ENCODE measurements around the gene PDCD2. TPM values are rescaled to one million over a fixed set of nuclear protein-coding genes. Genes with fewer than 3 reads are reported as not detected.

The PDCD2 gene
- total RNA-seq, 1 experiment from 2014 or later = 121 TPM

- BruUV-seq (replicated peaks) = no TSS peak
- Histone ChIP-seq H3K36me3 (ENCODE audit: control insufficient read depth, insufficient read depth, low read length) (peaks cover 65% of the 10 kb centered on the region), H3K27me3 (ENCODE audit: control insufficient read depth, insufficient read depth, low read length) (no peaks in the 10 kb centered on the region), H3K9me3 (ENCODE audit: control insufficient read depth, insufficient read depth, low read depth, low read length) (no peaks in the 10 kb centered on the region), H3K4me3 (ENCODE audit: low read depth in 2 of 2, low read length in 2 of 2) (no peak overlapping the region), H3K4me1 (ENCODE audit: control insufficient read depth, insufficient read depth, low read length) (no peaks in the 10 kb centered on the region), H3K27ac (ENCODE audit: low read length) (no peak overlapping the region)
- intact Hi-C loops (cut with micrococcal nuclease; ENCODE audit: unreplicated experiment) (no loop called here), in situ Hi-C loops (cut with HindIII; ENCODE audit: low pct_unique_long_range_greater_than_20kb, low sequenced_read_pairs) (no loop called here)
- POLR2A ChIA-PET = no interaction called here
- CTCF ChIA-PET = interaction anchor here (0.7 kb wide), 1 partner anchor 10 kb away, joined by 3 read pairs; no protein-coding TSS in a partner anchor
- peak; percentile 72 for TF ChIP-seq CTCF (IDR thresholded peaks at IDR 0.05)
- no peak for TF ChIP-seq POLR2AphosphoS5 (IDR thresholded peaks at IDR 0.05; ENCODE audit: low read depth, low read length)
- ATAC-seq (peak; percentile 71), DNase-seq (ENCODE audit: low read depth, low spot score) (no peak)
Measured at GRCh38 chr6:170575250-170575649, 9.2 kb downstream of the PDCD2 start.

GRCh38 chr6:170572704-170573466 lies 11.6 kb downstream of the PDCD2 start:
- H3K27me3 ChIP-seq (ENCODE audit: control insufficient read depth, insufficient read depth, low read length) = no peaks in the 10 kb centered on the region
- H3K9me3 ChIP-seq (ENCODE audit: control insufficient read depth, insufficient read depth, low read depth, low read length) = no peaks in the 10 kb centered on the region
- BruUV-seq (replicated peaks) = no TSS peak
- intact Hi-C loops (cut with micrococcal nuclease; ENCODE audit: unreplicated experiment) = no loop called here
- DNase-seq (ENCODE audit: low read depth, low spot score) = no peak
- no peak overlapping the region for H3K4me3 ChIP-seq (ENCODE audit: low read depth in 2 of 2, low read length in 2 of 2)
- peaks cover 68% of the 10 kb centered on the region for H3K36me3 ChIP-seq (ENCODE audit: control insufficient read depth, insufficient read depth, low read length)
- ATAC-seq = no peak
- no peak overlapping the region for H3K27ac ChIP-seq (ENCODE audit: low read length)
- ChIA-PET CTCF (interaction anchor here (0.6 kb wide), 1 partner anchor 17 kb away, joined by 5 read pairs; no protein-coding TSS in a partner anchor), POLR2A (interaction anchor here (0.6 kb wide), 1 partner anchor 17 kb away, joined by 3 read pairs; no protein-coding TSS in a partner anchor)
- TF ChIP-seq POLR2AphosphoS5 (IDR thresholded peaks at IDR 0.05; ENCODE audit: low read depth, low read length) = no peak
- TF ChIP-seq TCF7L2 (IDR thresholded peaks at IDR 0.05; ENCODE audit: low read depth, low read length) = no peak
- TF ChIP-seq CTCF (IDR thresholded peaks at IDR 0.05) = no peak
- no peak for TF ChIP-seq SIN3A (IDR thresholded peaks at IDR 0.05; ENCODE audit: borderline replicate concordance, insufficient read depth, low read depth, low read length)
- no peak for TF ChIP-seq REST (IDR thresholded peaks at IDR 0.05; ENCODE audit: insufficient read depth in 1 of 2, low read depth in 2 of 2, low read length in 1 of 2)
- in situ Hi-C loops (cut with HindIII; ENCODE audit: low pct_unique_long_range_greater_than_20kb, low sequenced_read_pairs) = no loop called here
- H3K4me1 ChIP-seq (ENCODE audit: control insufficient read depth, insufficient read depth, low read length) = no peaks in the 10 kb centered on the region

Measured in Panc1 (cell line).